HG02623 (cell line): Measurements from ENCODE around the gene IKBKG.
"Not testable (repeated sequence)": the region's sequence is repeated elsewhere in the genome, so short reads cannot be mapped to it uniquely, and the experiment has no call there.

Experiments
- ATAC-seq: cut with Tn5 transposase; IDR thresholded peaks from one replicate; pipeline ENCODE4 v1.9.1; 2021; ENCODE audit warnings: moderate library complexity; ENCODE audit not compliant: unreplicated experiment

Gene IKBKG, protein sequence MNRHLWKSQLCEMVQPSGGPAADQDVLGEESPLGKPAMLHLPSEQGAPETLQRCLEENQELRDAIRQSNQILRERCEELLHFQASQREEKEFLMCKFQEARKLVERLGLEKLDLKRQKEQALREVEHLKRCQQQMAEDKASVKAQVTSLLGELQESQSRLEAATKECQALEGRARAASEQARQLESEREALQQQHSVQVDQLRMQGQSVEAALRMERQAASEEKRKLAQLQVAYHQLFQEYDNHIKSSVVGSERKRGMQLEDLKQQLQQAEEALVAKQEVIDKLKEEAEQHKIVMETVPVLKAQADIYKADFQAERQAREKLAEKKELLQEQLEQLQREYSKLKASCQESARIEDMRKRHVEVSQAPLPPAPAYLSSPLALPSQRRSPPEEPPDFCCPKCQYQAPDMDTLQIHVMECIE

DNA sequence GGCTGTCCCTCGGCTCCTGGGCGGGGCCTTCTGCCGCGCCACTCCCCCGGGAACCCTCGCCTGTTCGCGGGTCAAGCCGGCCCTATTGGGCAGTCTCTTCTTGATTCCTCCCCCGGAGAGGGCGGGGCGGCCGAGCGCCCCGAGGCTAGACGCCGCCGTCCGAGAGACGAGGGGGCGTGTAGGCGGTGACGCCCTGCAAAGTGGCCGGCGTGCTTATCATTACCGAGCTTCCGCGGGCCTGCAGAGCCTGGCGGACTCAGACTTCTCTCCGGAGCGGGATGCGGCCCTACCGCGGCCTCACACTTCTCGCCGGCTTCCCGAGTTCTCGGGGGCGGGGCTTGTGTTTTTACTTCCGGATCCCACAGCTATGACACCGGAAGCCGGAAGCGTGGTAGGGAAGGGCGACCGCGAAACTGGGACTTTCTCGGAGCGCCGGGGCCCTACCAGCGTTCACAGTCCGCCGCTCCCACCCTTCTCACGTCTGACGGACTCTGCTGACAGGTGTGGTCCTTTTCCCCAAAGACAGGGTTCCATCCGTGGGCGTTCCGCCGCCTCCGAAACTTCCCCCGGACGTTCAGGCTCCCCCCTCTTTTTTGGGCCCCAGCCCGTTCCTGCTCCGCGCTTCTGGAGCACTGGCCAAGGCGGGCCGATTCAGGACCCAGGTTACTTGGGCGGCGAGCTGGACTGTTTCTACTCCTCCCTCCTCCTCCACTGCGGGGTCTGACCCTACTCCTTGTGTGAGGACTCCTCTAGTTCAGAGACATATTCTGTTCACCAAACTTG lies at the start of gene IKBKG:
TSS of gene IKBKG (plus strand) at position 376 of the 783 bp plus-strand sequence. CDS start 4,383 bp downstream, outside the sequence.
- ATAC-seq, result peak; percentile 78

DNA sequence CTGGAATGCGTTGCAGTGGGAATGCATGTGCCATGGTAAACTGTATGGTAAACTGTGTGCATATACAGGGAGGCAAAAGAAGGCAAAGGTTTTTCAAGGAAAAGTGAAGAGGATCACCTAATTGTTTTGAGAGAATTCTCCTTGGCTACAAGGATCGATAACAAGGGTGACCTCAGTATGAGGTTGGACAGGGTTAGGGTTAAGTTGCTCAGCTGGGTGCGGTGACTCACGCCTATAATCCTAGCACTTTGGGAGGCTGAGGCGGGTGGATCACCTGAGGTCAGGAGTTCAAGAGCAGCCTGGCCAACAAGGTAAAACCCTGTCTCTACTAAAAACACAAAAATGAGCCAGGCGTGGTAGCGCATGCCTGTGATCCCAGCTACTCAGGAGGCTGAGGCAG lies 46.0 kb upstream of the IKBKG start:
- not testable (repeated sequence) for ATAC-seq

DNA sequence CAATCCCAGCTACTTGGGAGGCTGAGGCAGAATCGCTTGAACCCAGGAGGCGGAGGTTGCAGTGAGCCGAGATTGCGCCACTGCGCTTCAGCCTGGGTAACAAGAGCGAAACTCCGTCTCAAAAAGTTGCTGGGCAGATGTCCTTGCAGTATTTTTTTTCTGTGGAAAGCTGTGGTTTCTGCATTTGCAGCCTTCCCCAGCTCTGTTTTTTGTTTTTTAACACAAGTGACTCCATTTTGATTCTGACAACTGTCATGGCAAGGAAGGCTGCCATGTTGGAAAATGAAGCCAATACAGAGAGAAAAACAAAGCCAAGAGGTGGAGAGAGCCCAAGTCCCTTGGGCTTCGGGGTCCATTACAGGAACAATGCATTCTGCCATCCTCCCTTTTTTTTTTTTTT lies 45.3 kb upstream of the IKBKG start:
- no peak for ATAC-seq

DNA sequence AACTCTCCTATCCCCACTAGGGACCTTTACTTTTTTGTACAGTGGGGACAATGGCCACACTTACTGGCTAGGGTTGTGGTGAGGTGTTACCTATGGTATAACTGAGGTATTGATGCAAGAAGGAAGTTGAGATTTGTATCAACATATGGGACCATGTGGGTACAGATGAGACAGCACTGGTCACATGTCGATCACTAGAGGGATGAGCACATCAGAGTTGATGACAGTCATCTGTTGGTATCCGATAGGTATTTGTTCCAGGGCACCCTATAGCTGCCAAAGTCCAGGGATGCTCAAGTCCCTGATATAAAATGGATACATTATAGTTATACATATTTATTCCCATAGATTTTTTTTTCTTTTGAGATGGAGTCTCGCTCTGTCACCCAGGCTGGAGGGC lies 44.4 kb upstream of the IKBKG start:
- ATAC-seq, result no peak

DNA sequence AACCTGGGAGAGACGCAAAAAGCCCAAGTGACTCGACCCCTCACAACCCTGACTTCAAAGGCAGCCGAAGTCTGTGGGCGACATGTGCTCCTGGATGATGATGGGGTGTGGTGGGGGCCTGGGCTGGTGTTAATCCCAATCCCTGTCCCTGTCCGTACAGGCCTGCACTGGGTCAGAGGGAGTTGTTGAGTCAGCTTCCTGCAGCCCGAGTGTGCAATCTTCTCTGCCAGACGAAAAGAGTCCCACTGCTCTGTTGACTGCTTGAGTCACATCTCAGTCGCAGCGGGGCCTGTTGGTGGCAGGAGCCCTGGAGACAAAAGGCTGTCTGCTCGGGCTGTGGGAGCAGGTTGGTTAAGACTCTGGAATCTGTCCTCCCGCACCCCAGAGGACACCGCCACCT lies 41.7 kb upstream of the IKBKG start:
- no peak for ATAC-seq

- no peak for ATAC-seq
These were observed 40.7 kb upstream of the IKBKG start for GRCh38 chrX:154506483-154507332.

DNA sequence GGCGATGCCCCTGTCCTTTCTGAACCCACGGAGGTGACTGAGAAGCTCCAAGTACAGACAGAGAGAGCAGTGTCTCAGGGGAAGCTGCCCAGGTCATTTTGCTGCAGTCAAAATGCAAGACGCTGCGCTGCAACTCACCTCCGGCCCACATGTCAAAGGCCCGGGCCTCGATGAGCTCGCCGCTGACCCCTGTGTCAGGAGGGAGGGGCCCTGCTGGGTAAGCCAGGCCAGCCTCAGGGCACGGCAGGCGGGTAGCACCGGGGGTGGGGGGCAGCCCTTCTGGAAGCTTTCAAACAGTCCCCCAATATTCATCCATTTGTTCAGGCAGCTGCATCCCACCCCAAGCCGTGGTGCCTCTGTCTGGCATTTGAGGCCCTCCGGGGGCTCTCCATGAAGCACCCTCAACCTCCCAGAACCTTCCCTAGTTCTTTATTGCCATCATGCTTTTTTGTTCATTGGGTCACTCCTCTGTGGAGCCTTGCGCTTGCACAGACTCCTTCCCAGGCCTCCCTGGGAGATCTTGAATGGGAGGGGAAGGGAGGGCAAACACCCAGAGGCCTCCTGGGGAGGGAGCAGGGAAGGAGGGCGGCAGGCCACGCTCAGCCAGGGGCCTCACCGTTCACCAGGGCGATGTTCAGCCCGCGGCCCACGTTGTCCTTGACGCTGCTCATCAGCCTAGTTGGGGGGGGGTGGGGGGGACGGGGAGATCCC lies 39.6 kb upstream of the IKBKG start:
- no peak for ATAC-seq

DNA sequence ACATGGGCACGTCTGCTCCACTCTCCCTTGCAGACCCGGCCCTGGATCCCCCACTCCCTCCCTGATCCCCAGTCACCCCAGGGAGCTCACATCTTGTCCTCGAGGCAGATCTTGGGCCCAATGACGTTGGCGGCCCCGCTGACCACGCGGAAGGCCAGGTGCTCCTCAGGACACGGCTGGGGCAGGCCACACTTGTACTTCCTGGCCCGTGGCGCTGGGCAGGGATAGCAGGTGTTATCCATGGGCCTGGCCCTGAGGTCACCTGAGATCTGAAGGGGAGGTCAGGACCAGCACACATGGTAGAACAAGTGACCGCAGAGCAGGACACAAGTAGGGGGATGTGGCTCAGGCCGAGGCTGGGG lies 39.1 kb upstream of the IKBKG start:
- no peak for ATAC-seq

- ATAC-seq, result no peak
These were observed 38.0 kb upstream of the IKBKG start for GRCh38 chrX:154509455-154509854.

DNA sequence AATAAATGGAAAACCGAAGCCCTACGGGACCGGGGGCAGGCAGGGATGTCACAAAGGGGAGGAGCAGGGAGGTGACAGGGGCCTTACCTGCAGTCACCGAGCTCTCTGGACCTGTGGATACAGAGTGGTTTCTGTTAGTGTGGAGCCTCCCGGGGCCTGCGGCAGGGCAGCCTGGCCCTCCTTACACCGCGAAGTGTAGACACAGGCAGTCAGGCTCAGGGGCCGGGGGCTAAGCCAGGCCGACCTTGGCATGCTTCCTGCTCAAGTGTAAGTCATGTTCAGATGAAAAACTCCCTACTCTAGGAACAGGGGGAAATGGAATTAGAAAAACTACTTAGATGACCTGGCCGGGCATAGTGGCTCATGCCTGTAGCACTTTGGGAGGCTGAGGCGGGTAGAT lies 35.7 kb upstream of the IKBKG start:
- no peak for ATAC-seq

DNA sequence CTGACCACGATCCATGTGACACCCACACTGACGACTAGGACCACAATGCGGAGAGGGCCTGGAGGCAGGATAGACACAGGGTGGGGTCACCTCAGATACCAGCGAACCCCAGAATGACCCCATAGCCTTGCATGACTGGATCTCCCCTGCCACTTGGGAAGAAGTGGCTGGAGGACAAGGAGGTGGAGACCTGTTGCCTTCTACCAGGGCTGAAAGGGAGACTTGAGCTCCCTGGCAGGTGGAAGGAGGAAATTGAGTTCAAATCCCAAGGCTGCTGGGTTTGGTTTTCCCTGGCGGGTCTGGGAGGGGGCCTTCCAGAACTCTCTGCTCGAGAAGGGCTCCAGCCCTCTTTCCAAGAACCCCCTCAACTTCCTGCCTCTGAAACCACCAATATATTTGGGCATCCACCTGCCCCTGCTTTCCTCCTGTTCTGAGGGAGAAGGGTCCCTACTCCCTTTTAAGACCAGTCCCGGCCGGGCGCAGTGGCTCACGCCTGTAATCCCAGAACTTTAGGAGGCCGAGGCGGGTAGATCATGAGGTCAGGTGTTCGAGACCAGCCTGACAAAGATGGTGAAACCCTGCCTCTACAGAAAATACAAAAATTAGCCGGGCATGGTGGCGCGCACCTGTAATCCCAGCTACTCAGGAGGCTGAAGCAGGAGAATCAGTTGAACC lies 34.4 kb upstream of the IKBKG start:
- no peak for ATAC-seq

DNA sequence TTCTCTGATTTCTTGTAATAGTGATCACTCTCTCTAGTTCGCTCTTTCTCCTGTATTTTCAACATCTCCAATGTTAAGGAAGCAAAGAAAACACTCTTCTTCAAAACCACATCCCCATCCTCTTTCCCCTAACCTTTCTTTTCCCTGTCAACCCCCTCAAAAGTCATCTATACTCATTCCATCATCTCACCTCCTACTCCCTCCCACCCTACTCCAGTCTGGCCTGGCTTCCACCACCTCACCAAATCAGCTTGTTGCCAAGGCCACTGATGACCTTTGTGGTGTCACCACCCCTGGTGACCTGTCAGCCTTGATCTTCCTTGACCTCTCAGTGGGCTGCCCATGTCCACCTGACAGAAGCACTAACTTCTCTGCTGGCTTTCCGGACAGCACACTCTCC lies 33.7 kb upstream of the IKBKG start:
- ATAC-seq, result no peak

- no peak for ATAC-seq
These were observed 32.1 kb upstream of the IKBKG start for GRCh38 chrX:154515090-154515965.

- peak; percentile 84 for ATAC-seq
These were observed 31.3 kb upstream of the IKBKG start, which contains the start of gene FAM3A for GRCh38 chrX:154515966-154516655. Gene FAM3A, minus strand, starts transcription at chrX:154516232. Its CDS starts 460 bp downstream, at chrX:154515772.

GRCh38 chrX:154516656-154517100 lies 30.7 kb upstream of the IKBKG start:
- no peak for ATAC-seq

DNA sequence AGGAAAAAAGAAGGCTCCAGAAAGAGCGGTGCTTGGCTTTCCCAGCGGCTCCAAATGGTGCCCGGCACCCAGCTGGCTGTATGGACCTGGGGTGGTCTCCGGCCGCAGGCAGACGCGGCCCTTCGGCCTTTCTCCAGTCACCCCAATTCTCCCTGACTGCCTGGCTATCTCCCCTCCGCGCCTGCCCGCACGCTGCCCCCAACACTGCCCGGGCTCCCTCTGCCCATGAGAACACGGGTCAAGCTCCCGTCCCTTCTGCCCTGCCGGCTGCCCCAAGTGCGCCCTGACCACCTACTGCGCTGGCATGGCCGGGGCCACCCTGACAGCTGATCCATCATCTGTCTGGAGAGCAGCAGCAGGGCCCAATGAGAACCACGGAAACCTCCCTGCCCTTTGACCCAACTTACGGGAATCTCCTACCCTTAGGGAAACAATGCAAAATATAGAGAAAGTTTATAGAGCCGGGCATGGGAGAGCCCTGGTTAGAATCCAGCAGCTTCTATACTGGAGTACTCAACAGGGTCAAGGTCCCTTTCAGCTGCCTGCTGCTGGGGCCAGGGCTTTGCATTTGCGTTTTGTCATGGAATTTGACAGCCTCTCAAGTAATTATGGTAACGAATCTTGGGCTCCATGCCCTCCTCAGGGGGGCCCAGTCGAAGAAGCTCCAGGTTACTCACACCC lies 30.2 kb upstream of the IKBKG start:
- no peak for ATAC-seq

DNA sequence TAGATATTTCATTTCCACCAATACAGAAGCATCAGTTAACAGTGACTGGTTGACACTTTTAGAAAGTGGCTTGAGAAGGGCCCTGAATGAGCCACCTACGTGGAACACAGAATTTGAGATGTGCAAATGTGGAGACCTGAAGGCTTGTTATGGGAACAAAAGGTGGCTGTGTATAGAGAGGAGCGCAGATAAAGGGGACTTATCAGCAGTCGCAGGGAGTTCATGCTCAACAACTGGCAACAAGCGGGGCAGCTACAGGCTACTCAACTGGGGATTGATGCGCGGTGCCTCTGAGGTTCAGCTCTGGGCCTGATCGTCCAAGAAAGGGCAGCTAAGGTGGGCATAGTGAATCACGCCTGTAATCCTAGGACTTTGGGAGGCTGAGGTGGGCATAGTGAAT lies 28.0 kb upstream of the IKBKG start:
- ATAC-seq, result no peak
